ENCODE results near the gene CAV1.

The CAV1 gene

DNA sequence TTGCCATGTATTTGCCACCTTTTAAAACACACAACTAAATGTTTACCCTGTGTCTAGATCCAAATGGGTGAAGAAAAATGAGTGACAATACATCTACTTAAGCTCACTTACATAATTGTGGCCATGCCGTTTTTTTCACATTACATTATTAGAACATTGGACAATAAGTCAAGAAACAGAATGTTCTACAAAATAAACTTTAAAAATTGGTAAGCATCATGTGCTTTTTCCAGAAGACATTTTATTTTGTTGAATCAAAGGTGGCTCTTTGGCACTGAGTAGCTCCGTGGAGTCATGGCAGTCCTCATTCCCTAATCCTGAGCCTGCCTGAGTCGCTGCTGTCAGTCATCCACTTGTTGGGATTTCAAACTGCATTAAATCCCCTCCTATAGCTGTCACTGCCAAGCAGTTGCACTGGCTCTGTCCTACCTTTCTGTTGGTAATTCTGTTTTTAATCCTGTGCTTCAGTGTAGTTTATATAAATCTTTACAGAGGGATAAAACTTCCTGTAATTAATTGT lies 32.3 kb downstream of the CAV1 start:
- no peak overlapping the region for H3K27ac ChIP-seq
- TF ChIP-seq ZFX (IDR thresholded peaks at IDR 0.05; ENCODE audit: borderline replicate concordance) (no peak), CTCF (IDR thresholded peaks at IDR 0.05) (no peak)

GRCh38 chr7:116557901-116558300 lies 33.1 kb downstream of the CAV1 start:
- TF ChIP-seq ZFX (IDR thresholded peaks at IDR 0.05; ENCODE audit: borderline replicate concordance): no peak
- no peak overlapping the region for H3K27ac ChIP-seq

DNA sequence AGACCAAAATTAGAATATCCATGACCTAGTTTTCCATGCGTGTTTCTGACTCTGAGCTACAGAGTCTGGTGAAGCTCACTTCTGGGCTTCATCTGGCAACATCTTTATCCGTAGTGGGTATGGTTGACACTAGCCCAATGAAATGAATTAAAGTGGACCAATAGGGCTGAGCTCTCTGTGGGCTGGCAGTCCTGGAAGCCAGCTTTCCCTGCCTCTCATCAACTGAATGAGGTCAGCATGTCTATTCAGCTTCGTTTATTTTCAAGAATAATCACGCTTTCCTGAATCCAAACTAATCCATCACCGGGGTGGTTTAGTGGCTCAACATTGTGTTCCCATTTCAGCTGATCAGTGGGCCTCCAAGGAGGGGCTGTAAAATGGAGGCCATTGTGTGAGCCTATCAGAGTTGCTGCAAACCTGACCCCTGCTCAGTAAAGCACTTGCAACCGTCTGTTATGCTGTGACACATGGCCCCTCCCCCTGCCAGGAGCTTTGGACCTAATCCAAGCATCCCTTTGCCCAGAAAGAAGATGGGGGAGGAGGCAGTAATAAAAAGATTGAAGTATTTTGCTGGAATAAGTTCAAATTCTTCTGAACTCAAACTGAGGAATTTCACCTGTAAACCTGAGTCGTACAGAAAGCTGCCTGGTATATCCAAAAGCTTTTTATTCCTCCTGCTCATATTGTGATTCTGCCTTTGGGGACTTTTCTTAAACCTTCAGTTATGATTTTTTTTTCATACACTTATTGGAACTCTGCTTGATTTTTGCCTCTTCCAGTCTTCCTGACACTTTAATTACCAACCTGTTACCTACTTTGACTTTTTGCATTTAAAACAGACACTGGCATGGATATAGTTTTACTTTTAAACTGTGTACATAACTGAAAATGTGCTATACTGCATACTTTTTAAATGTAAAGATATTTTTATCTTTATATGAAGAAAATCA lies 35.5 kb downstream of the CAV1 start:
- H3K27ac ChIP-seq: no peak overlapping the region
- no peak for TF ChIP-seq ZFX (IDR thresholded peaks at IDR 0.05; ENCODE audit: borderline replicate concordance)
- no peak for TF ChIP-seq CTCF (IDR thresholded peaks at IDR 0.05)

GRCh38 chr7:116561697-116562483 lies 37.1 kb downstream of the CAV1 start:
- no peak overlapping the region for H3K27ac ChIP-seq
- TF ChIP-seq CTCF (IDR thresholded peaks at IDR 0.05) (no peak), ZFX (IDR thresholded peaks at IDR 0.05; ENCODE audit: borderline replicate concordance) (no peak)

- TF ChIP-seq CTCF (IDR thresholded peaks at IDR 0.05): no peak
- no peak overlapping the region for H3K27ac ChIP-seq
These were observed 37.8 kb downstream of the CAV1 start for GRCh38 chr7:116562529-116563121.

DNA sequence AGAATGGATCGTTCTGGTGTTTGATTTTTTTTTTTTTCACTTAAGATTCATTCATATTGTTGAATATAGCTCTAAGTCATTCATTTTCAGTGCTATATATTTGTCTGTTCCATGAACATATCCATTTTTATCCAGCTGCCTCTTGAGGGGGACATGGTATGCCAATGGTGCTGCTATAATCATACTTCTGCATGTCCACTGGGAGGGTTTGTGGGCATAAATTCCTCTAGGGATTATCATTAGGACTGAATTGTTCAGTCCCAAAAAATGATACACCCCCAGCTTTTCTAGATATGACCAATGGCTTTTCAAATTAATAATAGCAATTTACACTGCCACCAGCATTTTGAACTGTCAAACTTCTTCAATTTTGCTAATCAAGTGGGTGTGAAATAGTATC lies 41.1 kb downstream of the CAV1 start:
- TF ChIP-seq CTCF (IDR thresholded peaks at IDR 0.05) (no peak), ZFX (IDR thresholded peaks at IDR 0.05; ENCODE audit: borderline replicate concordance) (no peak)
- no peak overlapping the region for H3K27ac ChIP-seq

DNA sequence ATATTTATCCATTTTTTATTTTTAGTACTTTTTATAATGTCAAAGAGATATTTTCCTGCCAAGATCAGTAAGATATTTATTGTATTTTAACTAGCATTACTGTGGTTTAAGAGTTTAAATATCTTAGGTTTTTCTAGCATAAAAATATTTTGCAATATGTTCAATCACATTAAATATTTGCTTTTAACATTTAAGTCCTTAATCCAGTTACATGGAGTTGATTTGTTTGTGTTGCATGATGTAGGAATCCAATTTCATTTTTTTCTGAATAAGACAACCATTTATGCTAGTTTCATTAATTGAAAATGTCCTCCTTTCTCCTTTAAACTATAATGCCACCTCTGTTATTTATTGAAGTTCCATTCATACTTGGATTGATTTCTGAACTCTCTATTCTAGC lies 41.8 kb downstream of the CAV1 start:
- H3K27ac ChIP-seq: no peak overlapping the region
- no peak for TF ChIP-seq CTCF (IDR thresholded peaks at IDR 0.05)
- no peak for TF ChIP-seq ZFX (IDR thresholded peaks at IDR 0.05; ENCODE audit: borderline replicate concordance)
